HG02678 (cell line): Measurements from ENCODE around the gene EML6.

Source experiments
- ATAC-seq: cut with Tn5 transposase; IDR thresholded peaks from one replicate; pipeline ENCODE4 v1.9.1; 2021; ENCODE audit warnings: mild to moderate bottlenecking, moderate library complexity; ENCODE audit not compliant: unreplicated experiment

Gene EML6

GRCh38 chr2:54704688-54705605, 18.5 kb upstream of the EML6 start:
- peak; percentile 48 for ATAC-seq

GRCh38 chr2:54706622-54707021, 16.8 kb upstream of the EML6 start:
- no peak for ATAC-seq

- ATAC-seq, result peak; percentile 32
Observed at GRCh38 chr2:54708584-54709335, 14.7 kb upstream of the EML6 start.

GRCh38 chr2:54709336-54709809, 14.1 kb upstream of the EML6 start:
- ATAC-seq, result peak; percentile 52

- no peak for ATAC-seq
Observed at GRCh38 chr2:54710216-54710615, 13.2 kb upstream of the EML6 start.

GRCh38 chr2:54712516-54712915, 10.9 kb upstream of the EML6 start:
- ATAC-seq, result no peak

- no peak for ATAC-seq
Observed at GRCh38 chr2:54714996-54715395, 8.5 kb upstream of the EML6 start.

- no peak for ATAC-seq
Observed at GRCh38 chr2:54716375-54716774, 7.1 kb upstream of the EML6 start.

- no peak for ATAC-seq
Observed at GRCh38 chr2:54720563-54720962, 2.9 kb upstream of the EML6 start.

- no peak for ATAC-seq
Observed at GRCh38 chr2:54722641-54723040, 821 bp upstream of the EML6 start.

GRCh38 chr2:54723996-54724559, 616 bp downstream of the EML6 start:
- ATAC-seq, result no peak

- ATAC-seq, result no peak
Observed at GRCh38 chr2:54724560-54725342, 1.3 kb downstream of the EML6 start.

- ATAC-seq, result no peak
Observed at GRCh38 chr2:54725343-54726099, 2.1 kb downstream of the EML6 start.

GRCh38 chr2:54726431-54726830, 3.0 kb downstream of the EML6 start:
- ATAC-seq, result no peak

GRCh38 chr2:54726940-54727339, 3.5 kb downstream of the EML6 start:
- ATAC-seq, result no peak

GRCh38 chr2:54728669-54729120, 5.2 kb downstream of the EML6 start:
- no peak for ATAC-seq

- ATAC-seq, result no peak
Observed at GRCh38 chr2:54735636-54736035, 12.2 kb downstream of the EML6 start.

GRCh38 chr2:54738281-54738680, 14.8 kb downstream of the EML6 start:
- no peak for ATAC-seq

GRCh38 chr2:54740333-54740732, 16.9 kb downstream of the EML6 start:
- no peak for ATAC-seq

- ATAC-seq, result no peak
Observed at GRCh38 chr2:54741250-54741649, 17.8 kb downstream of the EML6 start.
